GM20000 (cell line): ENCODE data around the gene RFXANK.

Experiments
- DNase-seq: peaks from one replicate; pipeline ENCODE4 v3.0.0; 2012; ENCODE audit warnings: low spot score
- CTCF ChIP-seq: IDR thresholded peaks from 2 replicates; pipeline ENCODE4 v1.5.1; 2012; ENCODE audit warnings: mild to moderate bottlenecking, control low read depth; ENCODE audit errors: extremely low read depth, missing control alignments

Gene RFXANK

GRCh38 chr19:19160461-19161035 is 31.5 kb upstream of the RFXANK start:
- no peak for TF ChIP-seq CTCF
- peak; percentile 77 for DNase-seq

DNA sequence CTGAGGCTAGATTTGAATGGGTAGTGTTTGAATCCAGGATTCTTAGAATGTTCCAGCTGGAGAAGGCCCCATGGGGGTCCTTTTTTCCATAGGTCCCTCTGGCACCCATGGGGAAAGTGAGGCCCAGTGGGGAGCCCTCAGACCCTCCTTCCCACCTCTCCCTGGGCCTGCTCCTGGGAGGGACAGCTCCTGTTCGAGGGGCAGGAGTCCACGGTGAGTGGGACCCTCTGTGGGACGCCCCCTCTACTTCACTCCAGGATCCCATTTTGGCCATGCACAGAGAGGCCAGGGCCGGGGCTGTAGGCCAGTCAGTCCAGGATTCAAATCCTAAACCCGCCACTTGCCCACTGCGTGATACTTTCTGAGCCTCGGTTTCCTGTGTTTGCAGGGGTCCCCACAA is 29.6 kb upstream of the RFXANK start:
- DNase-seq: no peak
- no peak for TF ChIP-seq CTCF

- no peak for DNase-seq
- TF ChIP-seq CTCF: no peak
These were observed 26.7 kb upstream of the RFXANK start for GRCh38 chr19:19165396-19165795.

- no peak for TF ChIP-seq CTCF
- DNase-seq: no peak
These were observed 24.4 kb upstream of the RFXANK start for GRCh38 chr19:19167612-19168011.

DNA sequence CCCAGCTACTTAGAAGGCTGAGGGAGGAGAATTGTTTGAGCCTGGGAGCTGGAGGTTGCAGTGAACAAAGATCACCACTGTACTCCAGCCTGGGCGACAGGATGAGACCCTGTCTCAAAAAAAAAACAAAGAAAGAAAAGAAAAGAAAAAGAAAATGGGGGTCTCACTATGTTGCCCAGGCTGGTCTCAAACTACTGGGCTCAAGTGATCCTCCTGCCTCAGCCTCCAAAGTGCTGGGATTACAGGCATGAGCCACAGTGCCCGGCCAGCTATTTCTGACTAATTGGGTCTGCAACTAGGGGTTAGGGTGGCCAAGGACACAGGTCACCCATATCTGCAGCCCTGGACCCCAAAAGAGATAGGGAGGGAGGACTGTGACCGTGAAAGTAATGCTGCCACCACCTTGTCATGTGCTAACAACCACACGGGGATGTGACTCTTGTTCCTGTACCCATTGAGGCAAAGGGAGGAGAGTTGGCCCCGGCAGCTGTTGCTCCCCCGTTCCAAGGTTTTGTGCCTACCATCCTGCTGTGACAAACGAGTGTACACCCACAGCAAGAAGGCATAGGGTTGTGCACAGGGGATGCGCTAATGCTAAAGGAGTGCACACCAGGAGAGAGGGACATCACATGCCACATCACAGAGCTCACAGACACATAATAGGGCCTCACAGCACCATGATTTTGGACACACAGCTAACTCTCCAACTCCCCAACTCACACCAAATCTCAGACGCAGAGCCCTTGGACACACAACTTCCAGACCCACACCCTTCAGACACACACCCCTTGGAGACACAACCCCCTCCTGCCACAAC is 22.6 kb upstream of the RFXANK start:
- no peak for DNase-seq
- no peak for TF ChIP-seq CTCF

DNA sequence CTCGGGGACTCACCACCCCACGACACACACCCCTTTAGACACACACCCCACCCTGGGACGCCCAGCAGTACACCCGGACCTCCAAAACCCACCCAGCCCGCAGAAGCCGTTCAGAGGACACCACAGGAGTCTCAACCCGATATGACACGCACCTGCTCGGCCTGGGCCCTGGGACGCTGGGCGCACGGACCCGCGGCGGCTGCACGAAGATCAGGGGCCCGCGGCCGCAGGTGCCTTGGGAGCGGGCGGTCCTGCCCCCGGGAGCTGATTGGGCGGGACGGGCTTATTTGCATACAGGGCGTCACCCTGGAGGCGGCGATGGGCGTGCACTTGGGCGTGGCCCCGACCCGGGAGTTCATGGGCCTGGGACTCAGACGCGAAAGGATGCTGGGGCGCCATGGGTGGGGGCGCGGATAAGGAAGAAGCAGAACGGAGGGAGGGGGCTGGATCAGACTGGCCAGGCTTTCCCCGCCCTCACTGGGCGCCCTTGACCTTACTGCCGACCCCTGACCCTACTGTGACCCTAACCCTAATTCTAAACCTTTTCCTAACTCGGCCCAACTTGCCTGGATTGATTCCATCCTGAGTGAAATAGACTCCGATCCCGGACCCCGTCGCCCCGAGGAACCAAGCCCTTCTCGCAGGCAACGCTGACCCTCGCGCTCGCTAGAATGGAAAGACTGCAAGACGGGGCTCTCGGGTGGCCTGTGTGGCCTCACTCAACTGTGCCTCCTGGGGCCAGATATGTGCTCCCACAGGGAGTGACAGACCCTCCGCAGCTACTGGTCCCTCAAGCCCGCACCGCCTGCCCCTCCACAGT is 21.8 kb upstream of the RFXANK start, which contains the start of gene MEF2B:
Gene MEF2B (minus strand): TSS at position 211 of the 820 bp plus-strand sequence. CDS start 19,528 bp downstream, outside the sequence.
- peak; percentile 95 for DNase-seq
- no peak for TF ChIP-seq CTCF
